ENCODE data around the gene ITPRID1. TPM values are rescaled to one million over a fixed set of nuclear protein-coding genes. Genes with fewer than 3 reads are reported as not detected.

Gene ITPRID1
- total RNA-seq, 1 donor from 2014 or later, result not detected

DNA sequence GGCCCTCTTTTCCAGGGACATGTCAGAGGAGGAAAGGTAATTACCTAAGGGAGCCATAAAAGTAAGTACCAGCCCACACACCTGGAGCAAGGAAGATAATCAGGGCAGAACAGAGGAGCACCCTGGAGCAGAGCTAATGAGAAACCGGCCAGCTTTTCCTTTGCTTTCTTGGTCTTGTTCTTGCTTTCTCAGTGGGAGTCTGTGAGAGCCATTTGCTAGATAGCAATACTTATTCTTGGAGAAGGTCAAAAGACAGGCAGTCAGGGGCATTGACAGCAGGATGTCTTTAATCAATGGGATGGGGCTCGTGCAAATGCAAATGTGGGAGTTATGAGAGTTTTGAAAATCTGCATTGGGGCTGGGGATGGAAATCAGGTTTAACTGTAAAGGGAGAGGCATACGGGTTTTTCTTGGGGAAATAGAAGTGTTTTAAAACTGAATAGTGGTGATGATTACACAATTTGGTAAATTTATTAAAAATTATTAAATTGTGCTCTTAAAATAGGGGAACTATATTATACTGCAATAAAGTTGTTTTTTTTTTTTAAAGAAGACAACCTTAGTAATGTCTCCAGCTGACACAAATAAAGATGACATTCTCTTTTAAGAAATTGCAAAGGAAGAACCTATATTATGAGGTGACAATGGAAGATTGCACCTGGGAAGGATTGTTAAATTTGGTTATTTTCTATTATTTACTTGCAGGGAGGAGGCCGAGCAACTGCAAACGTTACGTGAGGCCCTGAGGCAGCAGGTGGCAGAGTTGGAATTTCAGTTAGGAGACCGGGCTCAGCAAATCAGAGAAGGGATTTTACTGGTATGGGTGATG lies 137.6 kb downstream of the ITPRID1 start:
- no peak for DNase-seq (ENCODE audit: low read depth)
- no peaks in the 10 kb centered on the region for H3K27me3 ChIP-seq (ENCODE audit: control insufficient read depth, insufficient read depth, low read length)
- no peak overlapping the region for H3K4me3 ChIP-seq (ENCODE audit: low read depth, low read length)
- no peaks in the 10 kb centered on the region for H3K36me3 ChIP-seq (ENCODE audit: control insufficient read depth, insufficient read depth, low read length)
- TF ChIP-seq, protein P1, sequence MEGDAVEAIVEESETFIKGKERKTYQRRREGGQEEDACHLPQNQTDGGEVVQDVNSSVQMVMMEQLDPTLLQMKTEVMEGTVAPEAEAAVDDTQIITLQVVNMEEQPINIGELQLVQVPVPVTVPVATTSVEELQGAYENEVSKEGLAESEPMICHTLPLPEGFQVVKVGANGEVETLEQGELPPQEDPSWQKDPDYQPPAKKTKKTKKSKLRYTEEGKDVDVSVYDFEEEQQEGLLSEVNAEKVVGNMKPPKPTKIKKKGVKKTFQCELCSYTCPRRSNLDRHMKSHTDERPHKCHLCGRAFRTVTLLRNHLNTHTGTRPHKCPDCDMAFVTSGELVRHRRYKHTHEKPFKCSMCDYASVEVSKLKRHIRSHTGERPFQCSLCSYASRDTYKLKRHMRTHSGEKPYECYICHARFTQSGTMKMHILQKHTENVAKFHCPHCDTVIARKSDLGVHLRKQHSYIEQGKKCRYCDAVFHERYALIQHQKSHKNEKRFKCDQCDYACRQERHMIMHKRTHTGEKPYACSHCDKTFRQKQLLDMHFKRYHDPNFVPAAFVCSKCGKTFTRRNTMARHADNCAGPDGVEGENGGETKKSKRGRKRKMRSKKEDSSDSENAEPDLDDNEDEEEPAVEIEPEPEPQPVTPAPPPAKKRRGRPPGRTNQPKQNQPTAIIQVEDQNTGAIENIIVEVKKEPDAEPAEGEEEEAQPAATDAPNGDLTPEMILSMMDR (IDR thresholded peaks at IDR 0.05; ENCODE audit: insufficient read depth, low read length, poor library complexity, severe bottlenecking), result no peak

DNA sequence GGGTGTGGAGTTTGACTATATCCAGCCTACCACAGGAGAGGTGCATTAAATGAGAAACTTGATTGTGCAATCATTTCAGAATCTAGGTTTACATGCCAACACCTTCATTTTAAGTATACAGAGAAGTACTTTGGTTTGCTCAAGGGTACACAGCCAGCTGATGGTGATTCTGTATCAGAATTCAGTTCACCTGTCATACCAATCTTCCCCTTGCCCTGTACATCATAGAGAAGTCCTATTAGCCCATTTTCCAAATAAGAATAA lies 138.1 kb downstream of the ITPRID1 start:
- no peaks in the 10 kb centered on the region for H3K27me3 ChIP-seq (ENCODE audit: control insufficient read depth, insufficient read depth, low read length)

DNA sequence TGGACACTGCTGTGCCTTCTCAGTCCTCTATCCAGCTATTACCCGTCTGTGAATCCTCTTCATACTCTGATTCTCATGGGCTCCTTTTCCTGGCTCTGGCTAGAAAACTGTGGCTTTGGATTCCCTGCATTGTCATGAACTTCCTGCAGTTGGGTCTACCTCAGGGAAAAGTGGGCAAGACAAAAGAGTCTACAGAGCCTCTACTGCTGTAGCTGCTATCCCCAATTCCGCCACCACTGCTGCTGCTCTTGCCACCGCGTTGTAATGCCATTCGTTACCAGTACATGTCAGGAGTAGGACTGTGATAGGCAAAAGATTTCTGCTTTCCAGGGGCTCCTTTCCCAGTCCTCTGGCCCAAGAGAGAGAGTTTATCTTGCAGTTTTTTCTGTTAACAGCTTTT lies 149.2 kb downstream of the ITPRID1 start:
- Histone ChIP-seq H3K27me3 (ENCODE audit: control insufficient read depth, insufficient read depth, low read length) (no peaks in the 10 kb centered on the region), H3K4me3 (ENCODE audit: low read depth, low read length) (no peak overlapping the region), H3K36me3 (ENCODE audit: control insufficient read depth, insufficient read depth, low read length) (no peaks in the 10 kb centered on the region)
- no peak for DNase-seq (ENCODE audit: low read depth)
- TF ChIP-seq, protein P1 (IDR thresholded peaks at IDR 0.05; ENCODE audit: insufficient read depth, low read length, poor library complexity, severe bottlenecking), result no peak

More for the DNA sequence above, 138.1 kb downstream of the ITPRID1 start:
- H3K36me3 ChIP-seq (ENCODE audit: control insufficient read depth, insufficient read depth, low read length), result no peaks in the 10 kb centered on the region
- TF ChIP-seq, protein P1 (IDR thresholded peaks at IDR 0.05; ENCODE audit: insufficient read depth, low read length, poor library complexity, severe bottlenecking), result no peak
- H3K4me3 ChIP-seq (ENCODE audit: low read depth, low read length), result no peak overlapping the region
- no peak for DNase-seq (ENCODE audit: low read depth)

DNA sequence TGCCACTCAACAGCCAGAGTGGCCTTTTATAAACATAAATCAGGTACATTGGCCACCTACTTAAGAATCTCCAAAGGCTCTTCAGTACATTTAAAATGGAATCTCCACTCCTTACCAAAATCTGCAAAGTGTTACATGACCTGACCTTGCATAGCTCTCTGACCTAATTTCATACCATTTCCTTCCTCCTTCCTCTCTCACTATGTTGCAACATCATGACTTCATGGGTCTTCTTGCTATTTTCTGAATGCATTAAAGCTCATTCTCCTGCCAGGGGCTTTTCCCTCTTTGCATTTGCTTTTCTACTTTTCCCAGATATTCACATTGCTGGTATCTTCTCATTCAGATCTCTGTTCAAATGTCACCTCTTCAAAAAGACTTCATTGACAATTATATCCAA lies 151.0 kb downstream of the ITPRID1 start:
- no peaks in the 10 kb centered on the region for H3K27me3 ChIP-seq (ENCODE audit: control insufficient read depth, insufficient read depth, low read length)
- no peak for DNase-seq (ENCODE audit: low read depth)
- TF ChIP-seq, protein P1 (IDR thresholded peaks at IDR 0.05; ENCODE audit: insufficient read depth, low read length, poor library complexity, severe bottlenecking), result no peak
- no peaks in the 10 kb centered on the region for H3K36me3 ChIP-seq (ENCODE audit: control insufficient read depth, insufficient read depth, low read length)
- no peak overlapping the region for H3K4me3 ChIP-seq (ENCODE audit: low read depth, low read length)

DNA sequence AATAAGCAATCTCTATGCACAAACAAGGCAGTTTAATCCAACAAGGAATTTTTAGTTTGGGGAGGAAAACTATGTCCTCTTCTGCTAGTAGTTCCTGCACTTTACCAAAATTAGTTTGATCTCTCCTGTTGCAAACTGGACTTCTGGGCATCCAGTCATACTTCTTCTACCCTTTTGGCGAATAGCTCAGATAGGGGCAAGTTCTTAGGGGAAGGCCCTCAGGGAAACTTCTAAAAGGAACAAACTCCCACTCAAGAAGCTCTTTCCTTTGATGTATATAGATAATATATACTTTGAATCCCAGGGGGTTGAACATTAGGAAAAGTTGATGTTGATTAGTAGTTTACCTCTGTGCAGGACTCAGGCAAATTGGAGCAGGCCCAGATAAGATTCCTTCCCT lies 151.7 kb downstream of the ITPRID1 start:
- Histone ChIP-seq H3K27me3 (ENCODE audit: control insufficient read depth, insufficient read depth, low read length) (no peaks in the 10 kb centered on the region), H3K36me3 (ENCODE audit: control insufficient read depth, insufficient read depth, low read length) (no peaks in the 10 kb centered on the region), H3K4me3 (ENCODE audit: low read depth, low read length) (no peak overlapping the region)
- TF ChIP-seq, protein P1 (IDR thresholded peaks at IDR 0.05; ENCODE audit: insufficient read depth, low read length, poor library complexity, severe bottlenecking), result no peak
- DNase-seq (ENCODE audit: low read depth), result no peak

DNA sequence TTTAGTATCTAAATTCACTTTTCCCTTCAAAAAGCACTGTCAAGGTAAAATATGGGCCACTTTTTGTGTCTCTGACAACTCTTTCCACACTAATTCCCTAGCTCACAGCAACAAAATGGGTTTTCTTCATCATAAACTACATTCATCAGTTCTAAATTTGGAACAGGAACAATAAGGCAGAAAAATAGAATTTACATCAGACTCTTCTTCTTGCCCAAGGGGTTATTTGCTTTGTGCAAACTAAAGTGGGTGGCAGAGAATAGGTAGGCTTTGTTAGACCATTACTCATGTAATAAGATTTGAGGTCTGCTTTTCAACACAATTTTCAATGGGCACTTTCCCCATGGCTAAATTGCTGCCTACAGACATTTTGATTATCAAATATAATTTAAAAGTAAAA lies 155.6 kb downstream of the ITPRID1 start:
- DNase-seq (ENCODE audit: low read depth), result no peak
- Histone ChIP-seq H3K27me3 (ENCODE audit: control insufficient read depth, insufficient read depth, low read length) (no peaks in the 10 kb centered on the region), H3K36me3 (ENCODE audit: control insufficient read depth, insufficient read depth, low read length) (no peaks in the 10 kb centered on the region), H3K4me3 (ENCODE audit: low read depth, low read length) (no peak overlapping the region)
- TF ChIP-seq, protein P1 (IDR thresholded peaks at IDR 0.05; ENCODE audit: insufficient read depth, low read length, poor library complexity, severe bottlenecking), result no peak
